GM18868 (cell line): Measurements from ENCODE around the gene OR9G4.

Experiments
- ATAC-seq: cut with Tn5 transposase; IDR thresholded peaks from one replicate; pipeline ENCODE4 v1.9.1; 2021; ENCODE audit warnings: mild to moderate bottlenecking, moderate library complexity; ENCODE audit not compliant: unreplicated experiment

OR9G4 gene

DNA sequence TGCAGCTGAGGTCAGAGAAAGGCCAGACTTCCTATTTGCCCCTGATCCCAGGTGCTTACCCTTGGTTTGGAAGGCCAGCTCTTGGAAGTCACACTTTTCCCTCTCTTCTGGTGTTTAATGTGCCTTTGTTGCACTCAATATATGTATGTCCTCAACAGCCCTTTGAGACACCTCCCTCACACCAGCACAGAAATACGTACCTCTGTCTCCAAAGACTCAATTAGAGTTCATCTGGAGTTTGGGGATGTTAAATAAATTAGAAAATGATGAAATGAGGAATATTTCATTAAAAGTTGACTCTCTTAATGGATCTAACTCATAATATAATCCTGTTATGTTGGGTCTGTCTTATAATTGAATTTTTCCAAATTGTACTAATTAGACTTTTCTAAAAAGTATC, at the start of gene OR9G4:
Gene OR9G4 (minus strand): TSS at position 101 of the 400 bp plus-strand sequence. CDS start 4,931 bp downstream, outside the sequence.
- ATAC-seq, result no peak

DNA sequence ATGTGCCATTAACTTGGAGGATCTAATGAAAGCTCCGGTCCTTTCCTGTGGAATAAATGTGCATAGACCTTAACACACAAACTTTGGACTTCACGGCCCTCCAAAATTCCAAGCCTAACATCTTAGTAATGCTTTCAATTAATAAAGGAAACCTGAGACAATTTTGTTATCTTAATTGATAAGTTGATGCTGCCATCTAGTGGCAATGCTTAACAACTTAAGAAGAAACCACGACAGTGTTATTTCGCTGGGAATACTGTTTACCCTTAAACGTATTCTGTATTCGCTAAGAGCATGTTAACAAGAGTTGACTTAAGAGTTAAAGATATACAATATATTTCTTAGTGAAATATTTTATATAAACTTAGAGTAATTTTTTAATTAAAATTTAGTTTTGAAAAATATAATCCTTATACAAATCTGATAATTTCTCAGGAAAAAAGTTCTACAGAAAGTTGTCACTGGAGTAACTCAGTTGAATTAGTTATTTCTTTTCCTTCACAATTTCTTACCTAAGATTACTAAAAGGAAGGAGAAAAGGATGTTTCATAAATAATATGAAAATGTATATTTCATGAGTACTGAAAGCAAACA, 35.0 kb upstream of the OR9G4 start:
- ATAC-seq, result no peak

DNA sequence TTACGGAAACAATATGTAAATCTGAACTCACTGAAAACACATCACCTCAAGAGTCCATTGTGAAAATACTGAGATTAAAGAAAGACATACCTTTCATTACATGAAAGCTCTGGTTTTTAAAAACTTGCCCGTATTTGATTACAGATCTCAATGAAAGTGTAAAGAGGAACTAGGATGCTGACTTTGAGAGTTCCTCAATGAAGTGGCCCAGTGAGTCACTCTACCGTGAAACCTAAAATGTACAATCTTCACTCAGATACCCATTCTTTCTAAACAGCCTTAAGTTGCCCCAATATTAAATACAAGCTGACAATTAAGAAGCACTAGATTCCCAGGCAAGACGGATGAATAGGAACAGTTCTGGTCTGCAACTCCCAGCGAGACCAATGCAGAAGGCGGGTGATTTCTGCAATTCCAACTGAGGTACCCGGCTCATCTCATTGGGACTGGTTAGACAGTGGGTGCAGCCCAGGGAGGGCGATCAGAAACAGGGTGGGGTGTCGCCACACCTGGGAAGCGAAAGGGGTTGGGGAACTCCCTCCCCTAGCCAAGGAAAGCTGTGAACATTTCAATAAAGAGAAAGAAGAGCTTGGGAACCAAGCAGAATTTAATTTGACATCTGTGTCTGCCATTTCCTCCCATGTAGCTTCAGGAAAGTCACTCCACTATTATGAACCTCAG, 33.8 kb upstream of the OR9G4 start:
- ATAC-seq, result peak; percentile 97

DNA sequence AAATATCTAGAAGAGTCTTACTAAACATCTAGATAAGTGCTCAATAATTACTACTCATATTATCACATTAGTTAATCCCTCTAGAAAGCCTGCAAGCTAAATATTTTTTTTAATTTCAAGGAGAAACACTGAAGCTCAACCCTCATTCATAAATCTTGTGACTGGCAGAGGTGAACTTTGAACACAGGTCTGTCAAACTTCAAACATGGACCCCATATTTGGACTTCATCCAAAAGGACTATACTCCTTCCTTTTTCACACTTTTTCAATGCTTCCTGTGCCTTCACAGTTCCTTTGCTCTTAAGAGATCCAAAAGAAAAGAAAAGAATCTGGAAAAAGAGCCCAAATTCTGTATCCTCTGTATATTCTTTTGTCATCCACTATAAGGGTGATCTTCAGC, 28.3 kb upstream of the OR9G4 start:
- no peak for ATAC-seq

DNA sequence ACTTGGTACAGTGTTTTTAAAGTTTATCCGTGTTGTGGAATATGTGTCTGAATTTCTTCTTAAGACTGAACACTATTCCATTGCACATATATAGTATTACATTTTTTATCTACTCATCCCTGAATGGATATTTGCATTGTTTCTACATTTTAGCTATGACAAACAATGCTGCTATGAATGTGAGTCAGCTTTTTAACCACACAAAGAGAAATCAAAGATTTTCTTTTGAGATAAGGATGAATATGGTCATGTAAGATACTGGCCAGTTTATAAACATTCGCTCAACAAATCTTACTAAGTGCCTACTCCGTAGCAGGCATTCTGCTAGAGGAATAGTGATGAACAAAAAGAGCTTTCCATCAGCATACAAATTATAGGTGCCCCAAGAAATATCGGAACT, 16.5 kb upstream of the OR9G4 start:
- ATAC-seq, result no peak

DNA sequence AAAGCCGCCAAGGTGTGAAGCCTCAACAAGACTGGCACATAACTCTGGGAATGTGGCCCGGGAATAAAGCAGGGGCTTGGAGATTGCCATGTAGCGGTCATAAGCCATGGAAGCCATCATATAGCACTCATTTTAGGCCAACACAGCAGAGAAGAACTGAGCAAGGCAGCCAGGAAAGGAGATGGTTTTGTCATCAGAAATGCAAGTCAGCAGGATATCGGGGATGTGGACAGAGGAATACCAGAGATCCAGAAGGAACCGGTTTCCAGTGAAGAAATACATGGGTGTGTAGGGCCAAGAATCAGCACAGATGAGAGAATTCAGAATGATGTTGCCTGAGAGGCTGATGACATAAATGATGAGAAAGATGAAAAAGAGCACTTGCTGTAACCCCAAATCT, 3.0 kb upstream of the OR9G4 start:
- ATAC-seq, result no peak

DNA sequence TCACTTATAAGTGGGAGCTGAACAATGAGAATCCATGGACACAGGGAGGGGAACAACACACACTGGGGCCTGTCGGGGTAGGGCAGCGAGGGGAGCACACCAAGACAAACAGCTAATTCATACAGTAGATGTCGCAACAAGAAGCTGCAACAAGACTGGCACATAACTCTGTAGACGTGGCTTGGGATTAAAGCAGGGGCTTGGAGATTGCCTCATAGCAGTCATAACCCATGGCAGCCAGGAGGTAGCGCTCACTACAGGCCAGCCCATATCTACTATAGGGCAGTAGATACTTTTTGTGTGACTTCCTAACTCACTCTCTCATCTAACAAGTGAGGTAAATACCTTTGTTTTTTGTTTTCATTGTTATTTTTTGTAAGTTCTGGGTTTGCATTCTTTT, 1.7 kb upstream of the OR9G4 start:
- ATAC-seq, result peak; percentile 48

DNA sequence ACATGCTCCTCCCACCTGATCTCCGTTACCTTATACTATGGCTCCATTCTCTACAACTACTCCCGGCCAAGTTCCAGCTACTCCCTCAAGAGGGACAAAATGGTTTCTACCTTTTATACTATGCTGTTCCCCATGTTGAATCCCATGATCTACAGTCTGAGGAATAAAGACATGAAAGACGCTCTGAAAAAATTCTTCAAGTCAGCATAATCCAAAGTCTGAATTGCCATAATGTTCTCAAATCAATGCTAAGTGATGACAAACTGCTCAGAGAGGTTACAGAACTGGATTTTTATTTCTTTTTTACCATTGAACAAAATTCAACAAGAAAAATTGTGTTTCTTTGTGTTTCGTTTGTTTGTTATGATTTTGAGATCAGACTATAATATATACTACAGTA, 7.6 kb downstream of the OR9G4 start:
- no peak for ATAC-seq

DNA sequence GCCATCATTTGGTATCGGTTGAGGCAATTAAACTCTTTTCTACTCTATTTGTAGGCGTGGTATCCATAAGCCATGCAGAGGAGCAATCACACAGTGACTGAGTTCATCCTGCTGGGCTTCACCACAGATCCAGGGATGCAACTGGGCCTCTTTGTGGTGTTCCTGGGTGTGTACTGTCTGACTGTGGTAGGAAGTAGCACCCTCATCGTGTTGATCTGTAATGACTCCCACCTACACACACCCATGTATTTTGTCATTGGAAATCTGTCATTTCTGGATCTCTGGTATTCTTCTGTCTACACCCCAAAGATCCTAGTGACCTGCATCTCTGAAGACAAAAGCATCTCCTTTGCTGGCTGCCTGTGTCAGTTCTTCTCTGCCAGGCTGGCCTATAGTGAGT, 8.4 kb downstream of the OR9G4 start:
- no peak for ATAC-seq

DNA sequence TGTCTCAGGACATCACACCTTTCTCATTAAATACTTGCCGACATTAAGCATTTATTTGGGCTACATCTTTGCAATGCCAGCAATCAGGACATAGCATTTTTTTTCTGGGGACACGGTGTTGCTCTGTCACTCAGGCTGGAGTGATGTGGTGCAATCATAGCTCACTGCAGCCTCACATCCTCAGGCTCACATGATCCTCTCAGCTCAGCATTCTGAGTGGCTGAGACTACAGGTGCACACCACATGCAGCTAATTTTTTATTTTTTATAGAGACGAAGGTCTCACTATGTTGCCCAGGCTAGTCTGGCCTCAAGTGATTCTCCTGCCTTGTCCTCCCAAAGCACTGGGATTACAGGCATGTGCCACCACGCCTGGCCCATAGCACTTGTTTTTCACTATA, 28.0 kb downstream of the OR9G4 start:
- ATAC-seq, result no peak

DNA sequence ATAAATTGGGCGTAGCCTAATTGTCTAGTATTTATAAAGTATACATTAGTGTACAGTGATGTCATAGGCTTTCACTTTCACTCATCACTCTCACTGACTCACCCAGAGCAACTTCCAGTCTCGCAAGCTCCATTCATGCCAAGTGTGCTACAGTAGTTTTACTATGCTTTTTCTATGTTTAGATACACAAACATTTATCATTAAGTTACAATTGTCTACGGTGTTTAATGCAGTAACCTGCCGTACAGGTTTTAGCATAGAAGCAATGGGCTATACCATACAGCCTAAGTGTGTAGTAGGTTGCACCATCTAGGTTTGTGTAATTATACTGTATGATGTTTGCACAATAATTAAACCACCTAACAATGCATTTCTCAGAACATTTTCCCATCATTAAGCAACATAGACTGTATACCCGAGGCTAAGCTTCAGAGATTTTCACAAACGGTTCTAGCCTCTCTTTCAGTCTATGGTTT, 32.1 kb downstream of the OR9G4 start:
- ATAC-seq, result peak; percentile 97

DNA sequence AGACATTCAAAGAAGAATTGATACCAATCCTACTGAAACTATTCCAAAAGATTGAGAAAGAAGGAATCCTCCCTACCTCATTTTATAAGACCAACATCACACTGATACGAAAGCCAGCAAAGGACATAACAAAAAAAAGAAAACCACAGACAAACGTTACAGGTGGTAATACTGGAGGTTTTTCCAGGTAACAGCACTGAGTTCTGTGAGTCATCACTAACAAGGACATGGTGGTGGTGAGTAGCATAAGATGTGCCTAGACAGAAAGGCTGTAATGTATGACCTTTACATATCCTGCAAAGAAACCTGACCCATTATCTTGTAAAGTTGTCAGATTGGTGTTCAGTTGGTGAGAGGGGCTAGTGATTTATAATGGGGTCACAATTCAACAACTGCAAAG, 34.3 kb downstream of the OR9G4 start:
- no peak for ATAC-seq

DNA sequence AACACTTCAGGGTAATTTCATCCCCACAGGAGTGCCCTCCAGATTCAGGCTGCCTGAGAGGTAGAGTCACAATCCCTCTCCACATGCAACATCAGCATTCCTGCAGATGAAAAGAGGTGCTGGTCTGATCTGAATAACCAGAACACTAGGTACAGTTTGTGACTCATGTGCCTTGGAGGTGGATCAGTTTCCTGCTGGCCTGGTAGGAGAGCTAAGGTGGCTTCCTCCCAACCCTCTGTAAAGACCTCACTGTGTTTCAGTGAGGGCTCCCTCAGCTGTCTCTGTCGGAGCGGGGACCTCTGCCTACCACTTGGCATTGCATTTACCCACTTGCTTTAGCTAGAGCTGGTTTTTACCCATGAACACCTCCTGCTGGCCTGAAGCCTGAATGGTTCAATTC, 42.0 kb downstream of the OR9G4 start:
- peak; percentile 20 for ATAC-seq

DNA sequence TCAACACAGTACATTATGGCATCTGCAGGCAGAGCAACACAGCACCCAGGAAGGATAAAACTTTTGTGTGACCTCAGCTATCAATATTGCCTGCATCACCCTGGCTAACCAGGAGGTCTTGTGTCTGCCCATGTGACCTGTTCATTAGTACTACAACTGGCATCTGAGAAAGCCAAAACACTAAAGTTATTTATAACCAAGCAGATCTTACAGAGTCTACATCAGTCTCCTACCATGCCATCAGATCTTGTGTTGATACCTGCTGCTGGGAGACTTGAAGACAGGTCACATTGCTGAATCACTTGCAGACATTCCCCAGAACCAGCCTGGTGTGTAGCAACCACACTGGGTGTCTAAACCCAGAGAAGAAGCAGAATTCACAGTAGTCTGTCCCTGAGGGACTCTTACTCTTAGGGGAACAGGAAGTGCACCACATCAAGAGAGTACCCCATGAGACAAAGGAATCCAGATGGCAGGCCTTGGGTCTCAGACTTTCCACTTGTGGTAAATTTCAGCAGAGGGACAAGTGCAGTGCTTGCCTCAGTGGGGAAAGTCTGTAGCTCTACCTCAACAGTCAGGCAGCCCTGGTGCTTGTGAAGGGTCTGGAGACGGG, 42.6 kb downstream of the OR9G4 start:
- ATAC-seq, result peak; percentile 43

DNA sequence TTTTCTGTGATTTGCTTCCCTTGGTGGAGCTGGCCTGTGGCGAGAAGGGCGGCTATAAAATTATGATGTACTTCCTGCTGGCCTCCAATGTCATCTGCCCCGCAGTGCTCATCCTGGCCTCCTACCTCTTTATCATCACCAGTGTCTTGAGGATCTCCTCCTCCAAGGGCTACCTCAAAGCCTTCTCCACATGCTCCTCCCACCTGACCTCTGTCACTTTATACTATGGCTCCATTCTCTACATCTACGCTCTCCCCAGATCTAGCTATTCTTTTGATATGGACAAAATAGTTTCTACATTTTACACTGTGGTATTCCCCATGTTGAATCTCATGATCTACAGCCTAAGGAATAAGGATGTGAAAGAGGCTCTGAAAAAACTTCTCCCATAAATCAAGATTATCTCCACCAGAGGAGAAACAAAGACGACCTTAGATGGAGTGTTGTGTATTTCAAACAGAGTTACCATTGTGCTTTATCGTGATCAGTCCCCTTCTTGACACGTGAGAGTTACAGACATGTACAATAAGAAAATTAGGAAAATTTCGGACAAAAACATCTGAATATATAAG, 47.5 kb downstream of the OR9G4 start:
- ATAC-seq, result no peak

DNA sequence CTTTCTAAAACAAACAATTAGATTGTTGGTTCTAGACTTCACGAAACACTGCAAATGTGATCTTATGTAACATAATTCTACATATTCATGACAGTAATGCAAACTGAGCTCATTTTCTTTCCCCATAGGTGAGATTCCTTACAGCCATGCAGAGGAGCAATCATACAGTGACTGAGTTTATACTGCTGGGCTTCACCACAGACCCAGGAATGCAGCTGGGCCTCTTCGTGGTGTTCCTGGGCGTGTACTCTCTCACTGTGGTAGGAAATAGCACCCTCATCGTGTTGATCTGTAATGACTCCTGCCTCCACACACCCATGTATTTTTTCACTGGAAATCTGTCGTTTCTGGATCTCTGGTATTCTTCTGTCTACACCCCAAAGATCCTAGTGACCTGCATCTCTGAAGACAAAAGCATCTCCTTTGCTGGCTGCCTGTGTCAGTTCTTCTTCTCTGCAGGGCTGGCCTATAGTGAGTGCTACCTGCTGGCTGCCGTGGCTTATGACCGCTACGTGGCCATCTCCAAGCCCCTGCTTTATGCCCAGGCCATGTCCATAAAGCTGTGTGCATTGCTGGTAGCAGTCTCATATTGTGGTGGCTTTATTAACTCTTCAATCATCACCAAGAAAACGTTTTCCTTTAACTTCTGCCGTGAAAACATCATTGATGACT, 48.1 kb downstream of the OR9G4 start:
- ATAC-seq, result no peak

DNA sequence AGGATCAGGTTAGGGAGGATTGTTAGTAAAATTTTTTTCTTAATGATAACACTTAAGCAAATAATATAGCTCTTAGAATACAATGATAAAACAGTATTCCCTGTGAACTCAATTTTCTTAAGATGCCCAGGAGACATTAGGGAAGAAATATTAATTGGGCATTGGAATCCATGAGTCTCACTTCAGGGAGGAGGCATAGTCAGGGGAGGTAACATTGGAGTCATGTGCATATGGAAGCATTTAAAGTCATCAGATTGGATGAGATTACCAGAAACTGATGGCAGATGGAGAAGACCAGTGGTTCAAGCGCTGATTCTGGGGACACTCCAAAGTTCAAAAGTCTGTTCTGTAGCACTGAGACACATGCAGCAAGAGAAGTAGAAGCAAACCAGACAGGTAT, 49.7 kb downstream of the OR9G4 start, which contains the start of gene OR9G1:
Gene OR9G1 (plus strand): TSS at position 301 of the 400 bp plus-strand sequence. CDS start 1,293 bp downstream, outside the sequence.
- ATAC-seq, result no peak

DNA sequence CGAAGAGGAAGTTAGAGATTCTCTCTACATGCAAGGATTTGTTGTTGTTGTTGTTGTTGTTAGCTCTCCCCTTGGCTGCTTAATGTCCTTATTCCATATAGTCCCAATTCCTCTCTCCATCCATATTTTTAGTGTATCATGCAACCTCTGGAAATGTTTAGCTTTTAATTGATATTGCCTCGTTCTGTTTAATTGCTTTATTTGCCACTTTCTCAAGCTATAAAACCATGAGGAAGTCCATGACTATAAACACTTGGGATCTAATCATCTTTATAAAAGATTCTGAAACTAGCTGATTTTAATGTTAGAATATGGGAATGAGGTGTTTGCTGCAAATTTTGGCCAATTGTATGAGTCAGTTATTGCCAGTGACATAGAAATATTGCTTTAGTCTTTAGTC, 55.1 kb downstream of the OR9G4 start:
- ATAC-seq, result no peak
